Mucosa of rectum (tissue), 2 donors: ENCODE measurements around the gene TRRAP.

Experiments
- H3K27ac ChIP-seq, 2 donors: one replicate each; pipeline ENCODE4 v1.7.0; 2013; ENCODE audit warnings: inconsistent platforms in 2 of 2, low read depth in 2 of 2, low read length in 2 of 2
- H3K27me3 ChIP-seq, 2 donors: one replicate each; pipeline ENCODE4 v1.7.0; 2013; ENCODE audit warnings: low read length in 2 of 2; ENCODE audit not compliant: control insufficient read depth in 2 of 2, insufficient read depth in 2 of 2
- H3K36me3 ChIP-seq, 2 donors: one replicate each; pipeline ENCODE4 v1.7.0; 2013; ENCODE audit warnings: low read length in 2 of 2; ENCODE audit not compliant: control insufficient read depth in 2 of 2, insufficient read depth in 2 of 2
- H3K4me1 ChIP-seq, 2 donors: one replicate each; pipeline ENCODE4 v1.7.0; 2013; ENCODE audit warnings: low read length in 2 of 2, mild to moderate bottlenecking in 1 of 2; ENCODE audit not compliant: control insufficient read depth in 2 of 2, insufficient read depth in 2 of 2
- H3K4me3 ChIP-seq, 2 donors: one replicate each; pipeline ENCODE4 v1.7.0; 2013; ENCODE audit warnings: low read length in 2 of 2
- H3K9ac ChIP-seq, 2 donors: one replicate each; pipeline ENCODE4 v1.7.0; 2013; ENCODE audit warnings: low read length in 2 of 2, low read depth in 1 of 2, mild to moderate bottlenecking in 1 of 2
- H3K9me3 ChIP-seq, 2 donors: one replicate each; pipeline ENCODE4 v1.7.0; 2013; ENCODE audit warnings: low read length in 2 of 2; ENCODE audit not compliant: control insufficient read depth in 2 of 2
- donor health status: healthy.
- donor health status: Normal muscosa, but diverticular disease.

TRRAP gene

DNA sequence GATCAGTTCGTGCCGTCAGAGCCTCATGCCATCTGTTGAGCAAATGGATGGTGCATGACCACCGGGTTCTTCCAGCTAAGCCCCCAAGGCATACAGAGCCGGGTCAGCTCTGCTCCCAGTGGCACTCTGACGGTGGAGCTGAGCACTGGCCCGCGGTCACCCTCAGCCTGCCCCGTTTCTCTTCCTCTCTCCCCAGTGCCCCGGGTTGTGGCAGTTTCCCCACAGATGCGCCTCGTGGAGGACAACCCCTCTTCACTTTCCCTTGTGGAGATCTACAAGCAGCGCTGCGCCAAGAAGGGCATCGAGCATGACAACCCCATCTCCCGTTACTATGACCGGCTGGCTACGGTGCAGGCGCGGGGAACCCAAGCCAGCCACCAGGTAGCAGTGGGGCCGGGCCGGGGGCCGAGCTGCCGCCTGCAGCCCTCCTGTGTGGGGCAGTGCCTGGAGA lies 129.9 kb downstream of the TRRAP start:
- H3K9me3 ChIP-seq = no peaks in the 10 kb centered on the region
- H3K4me3 ChIP-seq = no peak overlapping the region
- no peak overlapping the region for H3K27ac ChIP-seq
- no peaks in the 10 kb centered on the region for H3K4me1 ChIP-seq
- H3K9ac ChIP-seq = no peak overlapping the region
- peaks cover 71 to 83% of the 10 kb centered on the region in 2 donors for H3K36me3 ChIP-seq
- no peaks in the 10 kb centered on the region for H3K27me3 ChIP-seq

DNA sequence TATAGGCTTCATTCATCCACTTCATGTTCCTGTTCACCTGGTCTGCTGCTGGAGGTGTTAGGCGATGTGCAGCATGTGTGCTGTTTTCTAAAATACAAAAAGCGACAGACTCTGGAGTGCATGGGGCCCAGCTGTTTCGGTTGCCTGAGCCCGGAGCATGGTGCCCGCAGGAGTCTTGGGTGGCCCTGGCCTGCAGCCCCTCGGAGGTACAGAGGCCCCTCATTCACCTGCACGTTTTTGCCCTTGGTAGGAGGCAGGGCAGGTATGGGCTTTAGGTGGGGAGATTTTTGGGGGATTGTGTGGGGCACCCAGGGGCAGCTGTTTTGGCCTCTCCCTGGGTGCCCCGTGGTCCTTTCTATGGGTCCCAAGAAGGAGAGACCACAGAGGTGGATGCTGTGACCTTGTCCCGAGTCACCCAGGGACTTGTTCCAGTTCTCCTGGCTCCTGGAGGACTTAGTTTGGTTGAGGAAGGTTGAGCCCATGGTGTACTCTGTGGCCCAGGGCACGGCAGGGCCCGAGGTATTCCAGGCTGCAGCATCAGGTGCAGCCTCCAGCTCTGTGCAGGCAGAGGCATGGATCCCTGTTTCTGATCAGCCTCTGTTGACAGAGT lies 130.7 kb downstream of the TRRAP start:
- Histone ChIP-seq H3K36me3 (peaks cover 76 to 87% of the 10 kb centered on the region in 2 donors), H3K4me1 (no peaks in the 10 kb centered on the region), H3K9me3 (no peaks in the 10 kb centered on the region), H3K9ac (no peak overlapping the region), H3K27ac (no peak overlapping the region), H3K27me3 (no peaks in the 10 kb centered on the region), H3K4me3 (no peak overlapping the region)

DNA sequence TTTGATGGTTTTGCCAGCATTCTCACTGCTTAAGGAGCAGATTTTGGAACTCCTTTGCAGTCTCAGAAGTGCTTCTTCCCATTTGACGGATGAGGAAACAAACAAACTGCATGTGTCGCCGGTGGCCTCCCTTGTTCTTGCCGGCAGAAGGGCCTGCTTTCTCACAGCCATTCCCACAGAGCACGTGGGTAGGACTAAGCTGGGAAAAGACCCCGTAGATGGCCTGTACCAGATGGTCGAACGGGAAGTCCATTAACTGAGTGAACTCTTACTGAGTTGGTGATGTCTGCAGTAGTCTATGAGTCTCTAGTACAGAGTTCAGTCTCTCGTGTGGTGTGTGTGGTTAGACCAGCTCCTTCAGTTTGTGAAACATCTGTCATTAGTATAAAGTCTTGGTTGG lies 131.9 kb downstream of the TRRAP start:
- no peaks in the 10 kb centered on the region for H3K27me3 ChIP-seq
- H3K9me3 ChIP-seq = no peaks in the 10 kb centered on the region

DNA sequence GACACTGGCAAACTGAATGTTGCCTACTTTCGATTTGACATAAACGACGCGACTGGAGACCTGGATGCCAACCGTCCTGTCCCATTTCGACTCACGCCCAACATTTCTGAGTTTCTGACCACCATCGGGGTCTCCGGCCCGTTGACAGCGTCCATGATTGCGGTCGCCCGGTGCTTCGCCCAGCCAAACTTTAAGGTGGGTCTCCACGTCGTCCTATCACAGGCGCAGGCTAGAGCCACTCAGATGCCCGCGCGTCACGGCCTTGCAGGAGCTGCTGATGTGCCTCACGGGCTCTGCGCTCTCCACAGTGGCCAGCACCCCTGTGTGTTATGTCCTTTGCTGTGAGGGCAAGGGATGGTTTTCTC lies 133.0 kb downstream of the TRRAP start:
- Histone ChIP-seq H3K27me3 (no peaks in the 10 kb centered on the region), H3K9me3 (no peaks in the 10 kb centered on the region), H3K4me1 (no peaks in the 10 kb centered on the region), H3K36me3 (peaks cover 66 to 81% of the 10 kb centered on the region in 2 donors), H3K27ac (no peak overlapping the region), H3K9ac (no peak overlapping the region), H3K4me3 (no peak overlapping the region)

More for the DNA sequence above, 131.9 kb downstream of the TRRAP start:
- H3K4me1 ChIP-seq = no peaks in the 10 kb centered on the region
- no peak overlapping the region for H3K4me3 ChIP-seq
- peaks cover 69 to 85% of the 10 kb centered on the region in 2 donors for H3K36me3 ChIP-seq
- no peak overlapping the region for H3K27ac ChIP-seq
- no peak overlapping the region for H3K9ac ChIP-seq

DNA sequence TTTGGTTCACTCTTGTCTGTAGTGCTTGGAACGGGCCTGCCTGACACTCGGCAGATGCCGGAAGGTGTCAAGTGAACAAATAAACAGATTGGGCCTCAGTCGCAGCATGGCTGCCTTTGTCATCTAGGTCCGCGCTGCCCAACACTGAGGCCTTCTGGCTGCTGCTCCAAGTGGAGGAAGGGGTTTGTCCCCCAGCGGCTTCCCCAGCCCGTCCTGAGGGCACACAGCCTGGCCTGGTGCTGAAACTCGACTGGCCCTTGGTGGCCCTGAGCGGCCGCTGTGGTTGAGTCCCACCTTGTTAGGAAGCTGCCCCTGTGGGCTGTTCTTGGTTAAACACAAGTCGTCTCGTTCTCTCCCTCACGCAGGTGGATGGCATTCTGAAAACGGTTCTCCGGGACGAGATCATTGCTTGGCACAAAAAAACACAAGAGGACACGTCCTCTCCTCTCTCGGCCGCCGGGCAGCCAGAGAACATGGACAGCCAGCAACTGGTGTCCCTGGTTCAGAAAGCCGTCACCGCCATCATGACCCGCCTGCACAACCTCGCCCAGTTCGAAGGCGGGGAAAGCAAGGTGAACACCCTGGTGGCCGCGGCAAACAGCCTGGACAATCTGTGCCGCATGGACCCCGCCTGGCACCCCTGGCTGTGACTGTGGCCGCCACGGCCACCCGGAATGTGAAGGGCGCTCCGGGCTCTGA lies 133.5 kb downstream of the TRRAP start:
- Histone ChIP-seq H3K4me1 (no peaks in the 10 kb centered on the region), H3K27me3 (no peaks in the 10 kb centered on the region), H3K9ac (no peak overlapping the region), H3K36me3 (peaks cover 61 to 75% of the 10 kb centered on the region in 2 donors), H3K9me3 (no peaks in the 10 kb centered on the region), H3K27ac (no peak overlapping the region), H3K4me3 (no peak overlapping the region)

DNA sequence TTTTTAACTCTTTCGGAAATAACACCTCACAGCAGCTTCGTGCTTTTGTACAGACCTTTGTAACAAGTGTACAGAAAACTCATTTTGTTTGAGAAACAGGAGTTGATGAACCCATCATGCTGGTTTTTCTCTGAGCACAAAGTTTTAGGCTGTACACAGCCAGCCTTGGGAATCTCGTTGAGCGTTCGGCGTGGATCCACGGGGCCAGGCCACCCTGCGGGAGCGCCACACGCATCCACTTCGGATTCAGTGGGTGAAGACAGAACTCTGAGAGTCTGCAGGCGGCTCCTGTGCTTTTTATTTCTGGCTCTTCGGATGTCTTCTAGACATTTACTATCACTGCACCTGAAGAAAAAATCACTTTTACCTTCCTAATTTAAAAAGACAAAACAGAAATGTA lies 134.4 kb downstream of the TRRAP start:
- H3K4me3 ChIP-seq = no peak overlapping the region
- H3K9ac ChIP-seq = no peak overlapping the region
- H3K27ac ChIP-seq = no peak overlapping the region
- no peaks in the 10 kb centered on the region for H3K4me1 ChIP-seq
- peaks cover 58 to 72% of the 10 kb centered on the region in 2 donors for H3K36me3 ChIP-seq
- H3K27me3 ChIP-seq = no peaks in the 10 kb centered on the region
- H3K9me3 ChIP-seq = no peaks in the 10 kb centered on the region

DNA sequence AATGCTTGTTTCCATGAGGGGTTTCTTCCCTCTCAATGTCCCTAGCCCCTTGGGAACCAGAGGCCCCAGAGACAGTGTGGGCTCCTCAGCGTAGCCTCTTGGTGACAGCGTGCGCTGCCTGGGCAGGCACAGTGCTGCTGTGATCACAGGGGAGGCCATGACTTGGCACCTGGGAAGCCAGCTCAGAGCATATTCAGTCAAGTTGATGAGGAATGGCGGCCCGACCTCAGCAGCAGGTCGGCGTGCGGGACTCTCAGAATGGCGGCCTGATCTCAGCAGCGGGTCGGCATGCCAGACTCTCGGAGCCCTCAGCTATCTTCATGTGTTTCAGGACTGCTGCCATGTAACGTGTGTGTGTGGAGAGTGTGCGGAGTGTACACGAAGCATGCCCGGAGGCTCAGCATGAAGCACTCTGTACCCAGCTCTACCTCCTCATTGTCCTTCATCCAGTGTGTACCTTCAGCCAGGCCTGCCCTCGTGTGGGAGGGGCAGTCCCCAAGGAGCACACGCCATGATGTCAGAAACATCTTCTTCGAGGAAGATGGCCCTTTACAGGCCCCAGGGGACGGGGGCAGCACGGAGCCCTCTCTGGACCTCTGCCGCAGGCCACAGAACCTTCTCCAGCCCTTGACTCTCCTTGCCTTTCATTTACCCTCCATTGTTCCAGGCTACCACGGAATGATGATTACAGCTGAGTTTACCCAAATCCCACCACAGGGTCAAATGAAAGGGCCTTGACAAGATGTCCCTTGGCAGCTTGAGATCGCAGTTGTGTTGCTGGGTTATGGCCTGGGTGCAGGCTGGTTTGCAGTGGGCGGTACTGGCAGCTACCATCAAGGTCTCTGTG lies 135.2 kb downstream of the TRRAP start:
- Histone ChIP-seq H3K4me3 (no peak overlapping the region), H3K36me3 (peaks cover 53 to 66% of the 10 kb centered on the region in 2 donors), H3K27me3 (no peaks in the 10 kb centered on the region), H3K9me3 (no peaks in the 10 kb centered on the region), H3K27ac (no peak overlapping the region), H3K9ac (no peak overlapping the region), H3K4me1 (no peaks in the 10 kb centered on the region)

DNA sequence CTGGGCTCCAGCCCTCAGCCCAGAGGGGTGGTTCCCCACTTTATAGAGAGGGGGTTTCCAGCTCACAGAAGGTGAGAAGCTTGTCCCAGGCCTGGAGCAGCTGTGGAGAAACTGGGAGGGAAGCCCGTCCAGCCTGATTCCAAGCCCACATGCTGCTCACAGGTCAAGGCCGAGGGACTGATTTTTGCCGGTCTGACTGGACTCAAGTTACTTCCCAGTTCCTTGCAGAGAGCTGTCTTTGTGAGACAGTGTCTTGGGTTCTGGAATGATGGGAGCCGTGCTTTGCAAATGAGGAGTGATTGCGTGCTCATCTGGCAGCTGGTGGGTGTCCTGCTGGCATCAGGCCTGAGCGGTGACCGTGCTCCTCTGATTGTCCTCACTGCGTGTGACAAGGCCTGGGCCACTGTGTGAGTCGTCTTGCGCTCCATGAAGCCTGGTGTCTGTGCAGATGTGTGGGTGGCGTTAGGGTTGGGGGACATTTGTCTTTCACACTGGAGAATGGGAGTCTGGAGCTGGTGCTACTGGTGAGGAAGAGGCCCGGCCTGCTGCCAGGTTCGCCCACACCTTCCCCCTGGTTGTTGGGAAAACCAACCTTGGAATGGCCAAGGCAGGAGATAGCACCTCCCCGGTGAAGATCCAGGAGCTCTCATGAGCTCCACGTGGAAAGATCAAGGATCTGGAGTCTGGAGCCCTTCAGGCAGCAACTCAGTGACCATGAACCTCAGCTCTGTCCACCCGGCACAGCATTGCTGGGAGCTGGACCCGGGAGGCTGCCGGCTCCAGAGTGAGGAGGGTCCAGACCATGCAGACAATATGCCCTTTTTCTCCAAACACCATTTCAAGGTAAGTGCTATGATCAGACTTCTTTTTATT lies 136.0 kb downstream of the TRRAP start:
- Histone ChIP-seq H3K27ac (no peak overlapping the region), H3K36me3 (peaks cover 49 to 58% of the 10 kb centered on the region in 2 donors), H3K27me3 (no peaks in the 10 kb centered on the region), H3K4me3 (no peak overlapping the region), H3K9ac (no peak overlapping the region), H3K4me1 (no peaks in the 10 kb centered on the region), H3K9me3 (no peaks in the 10 kb centered on the region)

DNA sequence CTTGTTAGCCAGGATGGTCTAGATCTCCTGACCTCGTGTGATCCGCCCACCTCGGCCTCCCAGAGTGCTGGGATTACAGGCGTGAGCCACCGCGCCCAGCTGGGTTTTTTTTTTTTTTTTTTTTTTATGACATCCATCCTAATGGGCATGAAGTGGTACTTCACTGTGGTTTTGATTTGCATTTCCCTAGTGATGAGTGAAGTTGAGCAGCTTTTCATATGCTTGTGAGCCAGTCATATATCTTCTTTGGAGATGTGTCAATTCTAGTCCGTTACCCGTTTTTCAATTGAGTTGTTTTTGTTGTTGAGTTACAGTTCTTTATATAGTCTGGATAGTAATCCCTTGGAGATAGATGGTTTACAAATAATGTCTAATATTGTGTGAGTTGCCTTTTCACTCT lies 137.9 kb downstream of the TRRAP start:
- Histone ChIP-seq H3K27me3 (no peaks in the 10 kb centered on the region), H3K27ac (no peak overlapping the region), H3K9ac (no peak overlapping the region), H3K36me3 (peaks cover 42 to 51% of the 10 kb centered on the region in 2 donors), H3K9me3 (no peaks in the 10 kb centered on the region), H3K4me3 (no peak overlapping the region), H3K4me1 (no peaks in the 10 kb centered on the region)
